Vagina (tissue), 2 donors: ENCODE data around the gene PNP.

Source experiments
- POLR2A ChIP-seq, 2 donors: fragments of 450-650 bp; IDR thresholded peaks; one replicate each; pipeline ENCODE4 v1.6.1; 2017; ENCODE audit warnings: antibody characterized with exemption in 2 of 2, mild to moderate bottlenecking in 2 of 2, moderate library complexity in 2 of 2
- TF ChIP-seq, protein P1 (sequence below), 3 experiments: fragments of 450-650 bp in 2 of 3; fragments of 200-600 bp in 1 of 3; sonication (generic) in 1 of 3; IDR thresholded peaks; one replicate each; pipeline ENCODE4 v1.5.1; 2017 to 2019; ENCODE audit warnings: antibody characterized with exemption in 3 of 3, mild to moderate bottlenecking in 2 of 3, moderate library complexity in 2 of 3

DNA sequence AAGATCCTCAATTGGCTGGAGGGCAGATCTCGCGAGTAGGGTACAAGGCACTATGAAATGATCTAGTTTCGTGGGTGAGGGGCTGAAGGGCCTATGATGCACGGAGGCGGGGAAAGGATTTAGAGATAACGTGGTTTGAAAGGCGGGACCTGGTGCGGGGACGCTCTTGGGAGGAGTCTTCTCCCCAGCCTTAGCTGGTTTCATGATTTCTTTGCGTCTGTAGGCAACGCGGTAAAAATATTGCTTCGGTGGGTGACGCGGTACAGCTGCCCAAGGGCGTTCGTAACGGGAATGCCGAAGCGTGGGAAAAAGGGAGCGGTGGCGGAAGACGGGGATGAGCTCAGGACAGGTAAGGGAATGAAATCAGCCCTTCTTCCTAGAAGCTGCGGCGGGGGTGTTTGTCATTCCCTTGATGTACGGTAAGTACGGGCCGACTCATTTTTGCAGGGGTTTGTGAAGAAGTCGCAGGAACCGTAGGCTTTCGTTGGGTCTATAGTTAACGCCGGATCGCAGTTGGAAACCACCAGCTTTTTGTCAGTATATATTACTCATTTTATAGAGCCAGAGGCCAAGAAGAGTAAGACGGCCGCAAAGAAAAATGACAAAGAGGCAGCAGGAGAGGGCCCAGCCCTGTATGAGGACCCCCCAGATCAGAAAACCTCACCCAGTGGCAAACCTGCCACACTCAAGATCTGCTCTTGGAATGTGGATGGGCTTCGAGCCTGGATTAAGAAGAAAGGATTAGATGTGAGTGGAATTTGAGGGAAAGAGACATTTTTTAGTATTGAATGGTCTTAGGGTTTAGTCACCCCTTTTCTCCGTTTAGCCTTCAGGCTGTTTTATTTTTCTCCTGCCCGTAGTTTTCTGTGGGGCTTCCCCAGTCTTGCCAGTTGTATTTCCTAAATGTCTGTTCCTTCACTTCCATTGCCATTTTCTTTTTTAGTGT, 13.6 kb upstream of the PNP start:
- no peak for TF ChIP-seq POLR2A (IDR thresholded peaks at IDR 0.05)
- TF ChIP-seq, protein P1, sequence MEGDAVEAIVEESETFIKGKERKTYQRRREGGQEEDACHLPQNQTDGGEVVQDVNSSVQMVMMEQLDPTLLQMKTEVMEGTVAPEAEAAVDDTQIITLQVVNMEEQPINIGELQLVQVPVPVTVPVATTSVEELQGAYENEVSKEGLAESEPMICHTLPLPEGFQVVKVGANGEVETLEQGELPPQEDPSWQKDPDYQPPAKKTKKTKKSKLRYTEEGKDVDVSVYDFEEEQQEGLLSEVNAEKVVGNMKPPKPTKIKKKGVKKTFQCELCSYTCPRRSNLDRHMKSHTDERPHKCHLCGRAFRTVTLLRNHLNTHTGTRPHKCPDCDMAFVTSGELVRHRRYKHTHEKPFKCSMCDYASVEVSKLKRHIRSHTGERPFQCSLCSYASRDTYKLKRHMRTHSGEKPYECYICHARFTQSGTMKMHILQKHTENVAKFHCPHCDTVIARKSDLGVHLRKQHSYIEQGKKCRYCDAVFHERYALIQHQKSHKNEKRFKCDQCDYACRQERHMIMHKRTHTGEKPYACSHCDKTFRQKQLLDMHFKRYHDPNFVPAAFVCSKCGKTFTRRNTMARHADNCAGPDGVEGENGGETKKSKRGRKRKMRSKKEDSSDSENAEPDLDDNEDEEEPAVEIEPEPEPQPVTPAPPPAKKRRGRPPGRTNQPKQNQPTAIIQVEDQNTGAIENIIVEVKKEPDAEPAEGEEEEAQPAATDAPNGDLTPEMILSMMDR (IDR thresholded peaks at IDR 0.05): no peak
